HG03469 (cell line): ENCODE measurements around the gene ILK.

ENCODE experiments used
- ATAC-seq: cut with Tn5 transposase; IDR thresholded peaks from one replicate; pipeline ENCODE4 v1.9.1; 2021; ENCODE audit warnings: mild to moderate bottlenecking, moderate library complexity, moderate number of reproducible peaks; ENCODE audit not compliant: unreplicated experiment

The ILK gene

GRCh38 chr11:6619004-6619745 lies 15.6 kb downstream of the ILK start, which contains the start of gene TPP1:
Gene TPP1 (minus strand): TSS chr11:6619422. CDS start chr11:6619400, 22 bp downstream.
- peak; percentile 97 for ATAC-seq

- no peak for ATAC-seq
These were observed 17.1 kb downstream of the ILK start for GRCh38 chr11:6620636-6621035.

GRCh38 chr11:6621711-6622211 lies 18.2 kb downstream of the ILK start:
- ATAC-seq = no peak

- no peak for ATAC-seq
These were observed 18.9 kb downstream of the ILK start for GRCh38 chr11:6622261-6623171.

GRCh38 chr11:6623391-6624363 lies 20.1 kb downstream of the ILK start:
- ATAC-seq = no peak

- no peak for ATAC-seq
These were observed 21.7 kb downstream of the ILK start for GRCh38 chr11:6625156-6625831.

- no peak for ATAC-seq
These were observed 22.4 kb downstream of the ILK start for GRCh38 chr11:6625832-6626420.

GRCh38 chr11:6626971-6627761 lies 23.6 kb downstream of the ILK start:
- ATAC-seq = no peak

GRCh38 chr11:6627762-6628241 lies 24.2 kb downstream of the ILK start:
- peak; percentile 59 for ATAC-seq

- ATAC-seq = no peak
These were observed 25.0 kb downstream of the ILK start for GRCh38 chr11:6628526-6628925.

- ATAC-seq = no peak
These were observed 26.0 kb downstream of the ILK start for GRCh38 chr11:6629573-6629891.

- ATAC-seq = no peak
These were observed 26.5 kb downstream of the ILK start for GRCh38 chr11:6629892-6630631.

GRCh38 chr11:6630632-6631291 lies 27.2 kb downstream of the ILK start:
- no peak for ATAC-seq

- no peak for ATAC-seq
These were observed 27.9 kb downstream of the ILK start for GRCh38 chr11:6631361-6631890.

- no peak for ATAC-seq
These were observed 28.8 kb downstream of the ILK start for GRCh38 chr11:6632116-6633073.
